GM12878 (cell line): Measurements from ENCODE around the gene SLC22A23. TPM values are rescaled to one million over a fixed set of nuclear protein-coding genes. Genes with fewer than 3 reads are reported as not detected.

Experiments used
- ATAC-seq: fragments of 200-7000 bp; cut with Tn5 transposase; 3 replicates; pipeline ENCODE4 v1.9.1; 2020; ENCODE audit warnings: mild to moderate bottlenecking, moderate library complexity
- BruUV-seq: library from RNA; stranded (reverse); fragments of 400-500 nt; replicated peaks from 2 replicates; lab custom pipeline; 2021; lab: Mats Ljungman, UMichigan
- CTCF ChIA-PET: fragments of 300-600 bp; sonication (Branson Sonifier 250); formaldehyde crosslinking; extraction: SDS; loops from one replicate; lab custom pipeline; 2021; ENCODE audit warnings: inconsistent platforms; lab: Yijun Ruan, JAX
- POLR2A ChIA-PET: fragments of 350-600 bp; formaldehyde crosslinking; extraction: SDS; loops from one replicate; lab custom pipeline; 2021; ENCODE audit warnings: inconsistent platforms; lab: Charles Lee
- RAD21 ChIA-PET: fragments of 300-600 bp; sonication (Branson Sonifier 250); formaldehyde crosslinking; loops from one replicate; lab custom pipeline; 2023; ENCODE audit warnings: antibody characterized with exemption; ENCODE audit not compliant: unreplicated experiment; lab: Charles Lee
- SMC1A ChIA-PET: fragments of 300-600 bp; sonication (Branson Sonifier 250); formaldehyde crosslinking; loops from one replicate; lab custom pipeline; 2023; ENCODE audit not compliant: unreplicated experiment, uncharacterized antibody; lab: Charles Lee
- DNase-seq: peaks from one replicate; pipeline ENCODE4 v3.0.0-alpha.2; 2011; ENCODE audit warnings: low read depth, low spot score
- FAIRE-seq: peaks from 3 replicates; lab custom pipeline; 2011; peaks lifted over from hg19 to GRCh38; lab: Jason Lieb, UNC
- H2AFZ ChIP-seq: 2 replicates; pipeline ENCODE4 v1.6.0; 2011; ENCODE audit warnings: low read depth, low read length, control low read depth; ENCODE audit not compliant: control insufficient read depth
- H3K27ac ChIP-seq: 2 replicates; pipeline ENCODE4 v1.5.1; 2011; ENCODE audit warnings: control low read depth; ENCODE audit not compliant: control insufficient read depth, insufficient read depth
- H3K27me3 ChIP-seq, 2 experiments: replicated peaks in 1 of 2; 2 replicates each; pipeline versions ENCODE4 v1.6.0 to v1.6.1; 2011; ENCODE audit warnings: low read length in 1 of 2; ENCODE audit not compliant: control insufficient read depth in 2 of 2, insufficient read depth in 2 of 2
- H3K36me3 ChIP-seq, 2 experiments: 2 replicates each; pipeline ENCODE4 v1.5.1; 2011; ENCODE audit warnings: low read length in 1 of 2; ENCODE audit not compliant: control insufficient read depth in 2 of 2, insufficient read depth in 2 of 2
- H3K4me1 ChIP-seq: 2 replicates; pipeline ENCODE4 v1.6.1; 2011; ENCODE audit warnings: mild to moderate bottlenecking, low read length, moderate library complexity, mixed read lengths; ENCODE audit not compliant: control insufficient read depth, insufficient read depth
- H3K4me2 ChIP-seq: 2 replicates; pipeline ENCODE4 v1.6.0; 2011; ENCODE audit warnings: control low read depth; ENCODE audit not compliant: control insufficient read depth, insufficient read depth
- H3K4me3 ChIP-seq: fragments of 200-600 bp; sonication (generic); 2 replicates; pipeline ENCODE4 v1.5.1; 2016
- H3K79me2 ChIP-seq: 2 replicates; pipeline ENCODE4 v1.6.0; 2011; ENCODE audit warnings: low read length; ENCODE audit not compliant: control insufficient read depth, insufficient read depth
- H3K9ac ChIP-seq: 2 replicates; pipeline ENCODE4 v1.8.0; 2011; ENCODE audit warnings: low read length, control low read depth, mixed read lengths; ENCODE audit not compliant: control insufficient read depth, insufficient read depth
- H3K9me3 ChIP-seq: replicated peaks from 3 replicates; pipeline ENCODE4 v1.5.1; 2011; ENCODE audit warnings: mild to moderate bottlenecking, low read length; ENCODE audit not compliant: control insufficient read depth, insufficient read depth
- H4K20me1 ChIP-seq: 2 replicates; pipeline ENCODE4 v1.6.0; 2011; ENCODE audit not compliant: control insufficient read depth, insufficient read depth
- ATF2 ChIP-seq: IDR thresholded peaks from 2 replicates; pipeline ENCODE4 v1.6.1; 2012; ENCODE audit warnings: low read length, inconsistent platforms
- BCLAF1 ChIP-seq: fragments of 450-650 bp; IDR thresholded peaks from 2 replicates; pipeline ENCODE4 v1.6.1; 2017; ENCODE audit warnings: antibody characterized with exemption, mild to moderate bottlenecking, moderate library complexity
- BHLHE40 ChIP-seq, 2 experiments: fragments of 450-650 bp in 1 of 2; IDR thresholded peaks; 2 replicates each; pipeline ENCODE4 v1.6.1; 2011 to 2017; ENCODE audit warnings: low read depth in 2 of 2, borderline replicate concordance in 1 of 2, improper control_type of control experiment in 1 of 2, low read length in 1 of 2, mild to moderate bottlenecking in 1 of 2
- CBX3 ChIP-seq: fragments of 200-600 bp; sonication (generic); IDR thresholded peaks from 2 replicates; pipeline ENCODE4 v1.6.1; 2016; ENCODE audit warnings: low read depth, borderline replicate concordance
- ESRRA ChIP-seq: IDR thresholded peaks from 2 replicates; pipeline ENCODE4 v1.6.1; 2012; ENCODE audit warnings: mild to moderate bottlenecking, low read length, improper control_type of control experiment
- HSF1 ChIP-seq: fragments of 150-350 bp; IDR thresholded peaks from 2 replicates; pipeline ENCODE4 v1.6.1; 2014; ENCODE audit warnings: mild to moderate bottlenecking, low read depth, low read length
- MEF2A ChIP-seq: IDR thresholded peaks from 2 replicates; pipeline ENCODE4 v1.6.1; 2011; ENCODE audit warnings: low read depth, mild to moderate bottlenecking, low read length, moderate library complexity; ENCODE audit not compliant: insufficient read depth
- MTA2 ChIP-seq: fragments of 450-650 bp; IDR thresholded peaks from 2 replicates; pipeline ENCODE4 v1.6.1; 2016; ENCODE audit warnings: low read depth, mild to moderate bottlenecking, moderate library complexity
- MXI1 ChIP-seq: fragments of 150-350 bp; IDR thresholded peaks from 2 replicates; pipeline ENCODE4 v1.6.1; 2011; ENCODE audit warnings: low read depth, mild to moderate bottlenecking, inconsistent platforms, low read length, improper control_type of control experiment
- POLR2AphosphoS5 ChIP-seq: IDR thresholded peaks from 2 replicates; pipeline ENCODE4 v1.6.1; 2011; ENCODE audit warnings: mild to moderate bottlenecking, low read length, inconsistent platforms
- RAD21 ChIP-seq: IDR thresholded peaks from 2 replicates; pipeline ENCODE4 v1.6.1; 2011; ENCODE audit warnings: mild to moderate bottlenecking, low read depth, low read length, moderate library complexity; ENCODE audit not compliant: insufficient read depth
- SIN3A ChIP-seq: IDR thresholded peaks from 2 replicates; pipeline ENCODE4 v1.6.1; 2012; ENCODE audit warnings: low read depth, low read length, improper control_type of control experiment
- TAF1 ChIP-seq: IDR thresholded peaks from 2 replicates; pipeline ENCODE4 v1.6.1; 2011; ENCODE audit warnings: mild to moderate bottlenecking, low read depth, low read length, borderline replicate concordance
- YY1 ChIP-seq: IDR thresholded peaks from 2 replicates; pipeline ENCODE4 v1.6.1; 2011; ENCODE audit warnings: low read depth, mild to moderate bottlenecking, low read length
- ZNF274 ChIP-seq: IDR thresholded peaks from one replicate; pipeline ENCODE4 v1.8.0; 2011; ENCODE audit not compliant: insufficient read length, insufficient read depth
- ZNF384 ChIP-seq: IDR thresholded peaks from 2 replicates; pipeline ENCODE4 v1.6.1; 2012; ENCODE audit warnings: low read depth, mild to moderate bottlenecking, low read length, improper control_type of control experiment, borderline replicate concordance
- ZSCAN29 ChIP-seq: fragments of 450-650 bp; IDR thresholded peaks from 2 replicates; pipeline ENCODE4 v1.6.1; 2017; ENCODE audit warnings: mild to moderate bottlenecking, moderate library complexity
- WGBS: methylation state at CpG from one replicate; pipeline ENCODE4 v1.1.6; 2016; ENCODE audit warnings: low lambda C conversion rate; ENCODE audit not compliant: insufficient replicate concordance, insufficient coverage; ENCODE audit errors: missing lambda C conversion rate; 5-methylcytosine and 5-hydroxymethylcytosine counted together
- in situ Hi-C: fragments of 300-500 bp; cut with MboI; formaldehyde crosslinking; loops from 9 replicates; pipeline ENCODE4 v1.14.3; 2018; ENCODE audit warnings: mixed read lengths
- intact Hi-C: fragments of 100-400 bp; cut with micrococcal nuclease; formaldehyde crosslinking; loops from one replicate; pipeline ENCODE4 v1.14.2; 2022; ENCODE audit not compliant: unreplicated experiment
- polyA plus RNA-seq, 11 experiments: library from polyadenylated mRNA; depleted of rRNA in 4 of 11; unstranded in 6 of 11; stranded (reverse) in 5 of 11; fragments of >200 nt; fragmentation: Nextera tagmentation in 4 of 11; fragmentation: Illumina TruSeq in 1 of 11; extraction: Ambion mirVana in 4 of 11; extraction: Trizol in 1 of 11; gene quantifications; 1 replicate in 1 of 11; 2 replicates in 10 of 11; pipeline versions ENCODE4 v1.2.1 to v1.2.3, GENCODE V29; 2011 to 2016; ENCODE audit warnings: inconsistent platforms in 2 of 11, missing spikeins in 2 of 11, low read depth in 1 of 11
- total RNA-seq, 4 experiments: library from RNA; depleted of rRNA in 3 of 4; stranded (reverse); fragments of >200 nt in 3 of 4; fragmentation: Illumina TruSeq in 1 of 4; extraction: Trizol in 1 of 4; gene quantifications; 2 replicates each; pipeline versions ENCODE4 v1.2.1 to v1.2.3, GENCODE V29; 2013 to 2021

Gene SLC22A23
- total and polyA plus RNA-seq, 10 of the 15 experiments (the other 5 are each of a cell fraction or from before 2014, with no cell fraction given), result 0.20 to 2.4 (median 0.74) TPM

GRCh38 chr6:3260296-3260695 lies 196.6 kb downstream of the SLC22A23 start (continued):
- no peak for TF ChIP-seq HSF1
- TF ChIP-seq POLR2AphosphoS5, result no peak
- no peak for TF ChIP-seq ZNF274
- TF ChIP-seq ZNF384, result no peak
- no peak for TF ChIP-seq MXI1
- TF ChIP-seq BCLAF1, result no peak
- no peak for TF ChIP-seq MEF2A

GRCh38 chr6:3259491-3259958 lies 197.3 kb downstream of the SLC22A23 start:
- Histone ChIP-seq H2AFZ (peak overlapping the region; percentile 87), H3K36me3 (peaks cover 9 to 10% of the 10 kb centered on the region in 2 experiments), H3K27ac (peak overlapping the region; percentile 65), H3K4me1 (no peaks in the 10 kb centered on the region), H3K79me2 (peaks cover 50% of the 10 kb centered on the region), H3K4me3 (peak overlapping the region; percentile 100), H3K9me3 (no peaks in the 10 kb centered on the region; the same call in 2 of the 3 replicates), H3K9ac (peak overlapping the region; percentile 85), H4K20me1 (no peaks in the 10 kb centered on the region), H3K27me3 (no peaks in the 10 kb centered on the region), H3K4me2 (peak overlapping the region; percentile 90)
- no TSS peak for BruUV-seq
- DNase-seq (no peak), ATAC-seq (peak; percentile 57), FAIRE-seq (peak; percentile 86)
- in situ Hi-C loops (no loop called here), intact Hi-C loops (loop anchor here (2.0 kb wide), 1 partner anchor 133 kb away; no protein-coding TSS in a partner anchor)
- 2% methylated on average over 21 of the region's 21 CpGs for WGBS
- ChIA-PET CTCF (interaction anchor here (0.5 to 4.4 kb wide), 5 partner anchors 10 to 262 kb away, joined by 3 to 26 read pairs (median 3); partner anchors contain the start of genes BPHL and TUBB2A), SMC1A (interaction anchor here (0.6 to 1.6 kb wide), 9 partner anchors 46 to 718 kb away, joined by 3 to 8 read pairs (median 3); no protein-coding TSS in a partner anchor), RAD21 (interaction anchor here (0.6 to 2.3 kb wide), 3 partner anchors 8 to 102 kb away, joined by 4 to 9 read pairs (median 5); partner anchors contain the start of gene TUBB2A), POLR2A (interaction anchor here (0.6 to 1.0 kb wide), 4 partner anchors 82 to 880 kb away, joined by 3 to 5 read pairs (median 3); a partner anchor contains a TSS)
- TF ChIP-seq ATF2, result no peak
- TF ChIP-seq MTA2, result no peak
- no peak for TF ChIP-seq CBX3
- no peak for TF ChIP-seq TAF1
- TF ChIP-seq RAD21, result no peak
- TF ChIP-seq YY1, result peak; percentile 9; the same call in 1 of the 2 replicates
- peak; percentile 73 for TF ChIP-seq MXI1
- no peak for TF ChIP-seq ESRRA
- TF ChIP-seq BHLHE40 (IDR thresholded peaks at IDR 0.05; ENCODE audit: borderline replicate concordance in 1 of 2, low read depth in 2 of 2, low read length in 1 of 2), result peak in 1 of 2 experiments; percentile 43; a peak in 1 of 4 replicates
- TF ChIP-seq SIN3A, result no peak; the same call in 1 of the 2 replicates
- no peak for TF ChIP-seq ZSCAN29
